Endothelial cell of umbilical vein (primary cell): Measurements from ENCODE around the gene FBLN2.

Experiments used
- EZH2 ChIP-seq: IDR thresholded peaks from 2 replicates; pipeline ENCODE4 v1.6.1; 2012; ENCODE audit warnings: borderline replicate concordance, low read depth, mild to moderate bottlenecking, moderate library complexity, low read length, inconsistent platforms; ENCODE audit not compliant: severe bottlenecking
- JUN ChIP-seq: IDR thresholded peaks from 2 replicates; pipeline ENCODE4 v1.6.1; 2011; ENCODE audit warnings: borderline replicate concordance, low read depth; ENCODE audit not compliant: insufficient read length, insufficient read depth
- MYC ChIP-seq: IDR thresholded peaks from one replicate; pipeline ENCODE4 v1.6.1; 2011; ENCODE audit warnings: mild to moderate bottlenecking, low read depth, low read length
- POLR2AphosphoS5 ChIP-seq: IDR thresholded peaks from 2 replicates; pipeline ENCODE4 v1.6.1; 2012; ENCODE audit warnings: low read depth, mild to moderate bottlenecking, control low read depth, low read length, moderate library complexity; ENCODE audit not compliant: insufficient read depth
- TF ChIP-seq, protein P1 (sequence below), 2 donors: IDR thresholded peaks; 1 replicate in 1 of 2; 2 replicates in 1 of 2; pipeline ENCODE4 v1.5.1; 2011; ENCODE audit warnings: low read length in 2 of 2, mild to moderate bottlenecking in 2 of 2, moderate library complexity in 2 of 2, control low read depth in 1 of 2, inconsistent platforms in 1 of 2, low read depth in 1 of 2; ENCODE audit not compliant: insufficient read depth in 1 of 2; ENCODE audit errors: extremely low read depth in 1 of 2

DNA sequence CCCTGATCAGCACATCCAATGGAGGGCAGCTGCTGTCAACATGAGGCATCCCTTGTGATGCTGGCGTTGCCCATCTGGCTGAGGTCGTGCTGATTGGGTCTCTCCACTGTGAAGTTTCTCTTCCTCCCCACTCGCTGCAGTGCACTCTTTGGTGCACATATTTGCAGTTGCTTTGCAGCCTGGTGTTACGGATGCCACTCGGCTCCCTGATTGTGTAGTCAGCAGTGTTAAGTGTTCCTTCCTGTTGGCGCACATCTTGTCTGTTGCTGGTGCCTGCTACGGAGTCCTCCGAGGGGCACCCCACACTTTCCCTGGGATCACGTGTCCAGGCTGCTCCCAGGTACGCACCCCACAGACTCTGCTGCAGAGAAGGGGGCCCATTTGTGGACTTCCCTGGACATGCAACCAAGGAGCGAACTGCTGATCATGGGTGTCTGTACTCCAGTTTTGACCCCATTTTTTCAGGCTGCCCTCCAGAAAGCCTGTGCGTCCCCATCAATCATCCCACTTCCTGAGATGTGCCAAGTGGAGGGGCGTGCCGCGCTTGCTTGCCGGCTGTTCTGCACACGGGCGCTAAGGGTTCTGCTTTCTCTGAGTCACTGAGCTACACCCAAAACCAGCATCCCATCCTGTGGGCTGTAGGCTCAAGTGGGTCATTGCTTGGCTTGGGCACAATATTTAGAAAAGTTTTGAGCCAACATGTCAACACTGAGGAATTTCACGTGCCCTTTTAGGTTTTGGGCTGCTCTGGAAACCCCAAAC is 98.6 kb downstream of the FBLN2 start:
- TF ChIP-seq, protein P1, sequence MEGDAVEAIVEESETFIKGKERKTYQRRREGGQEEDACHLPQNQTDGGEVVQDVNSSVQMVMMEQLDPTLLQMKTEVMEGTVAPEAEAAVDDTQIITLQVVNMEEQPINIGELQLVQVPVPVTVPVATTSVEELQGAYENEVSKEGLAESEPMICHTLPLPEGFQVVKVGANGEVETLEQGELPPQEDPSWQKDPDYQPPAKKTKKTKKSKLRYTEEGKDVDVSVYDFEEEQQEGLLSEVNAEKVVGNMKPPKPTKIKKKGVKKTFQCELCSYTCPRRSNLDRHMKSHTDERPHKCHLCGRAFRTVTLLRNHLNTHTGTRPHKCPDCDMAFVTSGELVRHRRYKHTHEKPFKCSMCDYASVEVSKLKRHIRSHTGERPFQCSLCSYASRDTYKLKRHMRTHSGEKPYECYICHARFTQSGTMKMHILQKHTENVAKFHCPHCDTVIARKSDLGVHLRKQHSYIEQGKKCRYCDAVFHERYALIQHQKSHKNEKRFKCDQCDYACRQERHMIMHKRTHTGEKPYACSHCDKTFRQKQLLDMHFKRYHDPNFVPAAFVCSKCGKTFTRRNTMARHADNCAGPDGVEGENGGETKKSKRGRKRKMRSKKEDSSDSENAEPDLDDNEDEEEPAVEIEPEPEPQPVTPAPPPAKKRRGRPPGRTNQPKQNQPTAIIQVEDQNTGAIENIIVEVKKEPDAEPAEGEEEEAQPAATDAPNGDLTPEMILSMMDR (IDR thresholded peaks at IDR 0.05; ENCODE audit: extremely low read depth in 1 of 2, insufficient read depth in 1 of 2, low read depth in 1 of 2, low read length in 2 of 2), result no peak
- TF ChIP-seq EZH2, result no peak
- no peak for TF ChIP-seq JUN
- no peak for TF ChIP-seq MYC
- TF ChIP-seq POLR2AphosphoS5, result no peak
